Spleen (tissue), 11 donors: ENCODE measurements around the gene PTHLH. TPM values are rescaled to one million over a fixed set of nuclear protein-coding genes. Genes with fewer than 3 reads are reported as not detected.

Source experiments
- DNase-seq: peaks from one replicate; pipeline ENCODE4 v3.0.0-alpha.2; 2020
- H3K27ac ChIP-seq, 8 donors: fragments of 200-600 bp; sonication (generic) in 7 of 8; 1 replicate in 4 of 8; 2 replicates in 4 of 8; pipeline versions ENCODE4 v1.5.0 to v1.8.0; 2016 to 2021; ENCODE audit warnings: inconsistent platforms in 4 of 8, mild to moderate bottlenecking in 4 of 8, moderate library complexity in 1 of 8
- H3K27me3 ChIP-seq, 7 donors: fragments of 200-600 bp; sonication (generic) in 6 of 7; replicated peaks in 1 of 7; 1 replicate in 4 of 7; 2 replicates in 3 of 7; pipeline versions ENCODE4 v1.5.0 to v1.8.0; 2016 to 2021; ENCODE audit warnings: inconsistent platforms in 3 of 7, mild to moderate bottlenecking in 1 of 7
- H3K36me3 ChIP-seq, 6 donors: fragments of 200-600 bp; sonication (generic) in 5 of 6; 1 replicate in 4 of 6; 2 replicates in 2 of 6; pipeline versions ENCODE4 v1.5.0 to v1.8.0; 2016 to 2021; ENCODE audit warnings: inconsistent platforms in 2 of 6
- H3K4me1 ChIP-seq, 6 donors: fragments of 200-600 bp; sonication (generic) in 5 of 6; 1 replicate in 3 of 6; 2 replicates in 3 of 6; pipeline versions ENCODE4 v1.5.0 to v1.8.0; 2016 to 2021; ENCODE audit warnings: inconsistent platforms in 3 of 6
- H3K4me3 ChIP-seq, 8 donors: fragments of 200-600 bp; sonication (generic) in 7 of 8; 1 replicate in 4 of 8; 2 replicates in 4 of 8; pipeline versions ENCODE4 v1.5.0 to v1.8.0; 2016 to 2021; ENCODE audit warnings: inconsistent platforms in 4 of 8, mild to moderate bottlenecking in 4 of 8, moderate library complexity in 2 of 8
- H3K9me3 ChIP-seq, 8 donors: fragments of 200-600 bp; sonication (generic) in 7 of 8; 1 replicate in 4 of 8; 2 replicates in 4 of 8; pipeline versions ENCODE4 v1.5.0 to v1.8.0; 2016 to 2021; ENCODE audit warnings: inconsistent platforms in 4 of 8
- CTCF ChIP-seq, 11 experiments: fragments of 200-600 bp in 7 of 11; fragments of 450-650 bp in 4 of 11; sonication (generic) in 4 of 11; IDR thresholded peaks in 8 of 11; conservative IDR thresholded peaks in 3 of 11; 1 replicate in 7 of 11; 2 replicates in 4 of 11; pipeline versions ENCODE4 v1.4.0 to v1.8.0; 2016 to 2021; ENCODE audit warnings: antibody characterized with exemption in 11 of 11, inconsistent platforms in 4 of 11, mild to moderate bottlenecking in 1 of 11
- POLR2A ChIP-seq, 3 donors: fragments of 450-650 bp; IDR thresholded peaks; one replicate each; pipeline ENCODE4 v1.5.1; 2017; ENCODE audit warnings: antibody characterized with exemption in 3 of 3, mild to moderate bottlenecking in 1 of 3
- POLR2AphosphoS5 ChIP-seq, 3 donors: sonication (generic); formaldehyde crosslinking; IDR thresholded peaks; one replicate each; pipeline ENCODE4 v1.5.1; 2017; ENCODE audit warnings: antibody characterized with exemption in 3 of 3
- WGBS, 5 donors: extraction: QIAGEN DNeasy Blood & Tissue Kit in 3 of 5; methylation state at CpG; one replicate each; pipeline versions ENCODE4 v1.1.5 to v1.1.7; 2013 to 2018; 5-methylcytosine and 5-hydroxymethylcytosine counted together
- intact Hi-C: fragments of 100-400 bp; cut with DNase I; formaldehyde crosslinking; loops from one replicate; pipeline ENCODE4 v1.15.0; 2023; ENCODE audit warnings: low total_unique reads
- polyA plus RNA-seq, 3 donors: library from polyadenylated mRNA; stranded (reverse); fragments of 200-250 nt; gene quantifications; one replicate each; pipeline ENCODE4 v1.2.1, GENCODE V29; 2013
- total RNA-seq, 7 donors: library from RNA; depleted of rRNA in 3 of 7; stranded (reverse); fragments of >200 nt in 3 of 7; fragmentation: NEBNext Ultra II Directional in 4 of 7; extraction: Animal tissue kit (Norgen Biotek cat#: 25700) in 4 of 7; gene quantifications; one replicate each; pipeline versions ENCODE4 v1.1.0 to v1.2.1, GENCODE V29; 2016 to 2021
- donor health status: healthy with polysubstance abuse.
- donor health status: DM: no; HTN: no; CAD: no; lungs with moderate emphysema.
- donor health status: DM: no; HTN: no; CAD: no.
- donor health status: Bipolar disorder and iron deficiency.
- donor health status: healthy.
- donor health status: DM: no; HTN: no; CAD: no.
- donor health status: DM: yes; HTN: yes; CAD: no.

Gene PTHLH
- total and polyA plus RNA-seq, 10 donors = 0.30 to 3.2 (median 1.8) TPM; not detected in 1

- WGBS, 5 donors = 3 to 8% (median 5%) methylated on average over 26 to 38 of the region's 38 CpGs
- Histone ChIP-seq H3K4me1 (peaks cover 6 to 37% (median 25%) of the 10 kb centered on the region in 6 donors), H3K27me3 (peaks cover 0 to 95% (median 72%) of the 10 kb centered on the region in 7 donors), H3K36me3 (no peaks in the 10 kb centered on the region), H3K9me3 (no peaks in the 10 kb centered on the region), H3K27ac (peak overlapping the region in 5 of 8 donors; percentile 32 to 65 (median 53)), H3K4me3 (peak overlapping the region; percentile 21 to 70 (median 42))
- intact Hi-C loops = no loop called here
- peak; percentile 74 for DNase-seq
- TF ChIP-seq POLR2AphosphoS5 (IDR thresholded peaks at IDR 0.05) (peak in 1 of 3 donors; percentile 37), CTCF (IDR thresholded peaks at IDR 0.05 in 8 of 11, conservative IDR thresholded peaks at IDR 0.05 in 3 of 11) (no peak), POLR2A (IDR thresholded peaks at IDR 0.05) (no peak)
Observed at GRCh38 chr12:27968972-27969623, 3.4 kb downstream of the PTHLH start.

- TF ChIP-seq CTCF (IDR thresholded peaks at IDR 0.05 in 8 of 11, conservative IDR thresholded peaks at IDR 0.05 in 3 of 11) = no peak
- TF ChIP-seq POLR2A (IDR thresholded peaks at IDR 0.05) = no peak
- no peak for TF ChIP-seq POLR2AphosphoS5 (IDR thresholded peaks at IDR 0.05)
- Histone ChIP-seq H3K4me1 (peaks cover 6 to 37% (median 25%) of the 10 kb centered on the region in 6 donors), H3K4me3 (no peak overlapping the region), H3K27ac (no peak overlapping the region), H3K9me3 (no peaks in the 10 kb centered on the region), H3K36me3 (no peaks in the 10 kb centered on the region), H3K27me3 (peaks cover 0 to 94% (median 69%) of the 10 kb centered on the region in 7 donors)
- DNase-seq = no peak
- WGBS, 5 donors = 39 to 56% (median 45%) methylated on average over 2 of the region's 2 CpGs
- intact Hi-C loops = no loop called here
Observed at GRCh38 chr12:27967551-27968054, 4.9 kb downstream of the PTHLH start.

GRCh38 chr12:27966870-27967269 lies 5.7 kb downstream of the PTHLH start:
- Histone ChIP-seq H3K4me3 (no peak overlapping the region), H3K4me1 (peaks cover 6 to 37% (median 25%) of the 10 kb centered on the region in 6 donors), H3K9me3 (no peaks in the 10 kb centered on the region), H3K36me3 (no peaks in the 10 kb centered on the region), H3K27ac (no peak overlapping the region), H3K27me3 (peaks cover 0 to 89% (median 61%) of the 10 kb centered on the region in 7 donors)
- TF ChIP-seq POLR2AphosphoS5 (IDR thresholded peaks at IDR 0.05) (no peak), CTCF (IDR thresholded peaks at IDR 0.05 in 8 of 11, conservative IDR thresholded peaks at IDR 0.05 in 3 of 11) (no peak), POLR2A (IDR thresholded peaks at IDR 0.05) (no peak)
- no peak for DNase-seq
- intact Hi-C loops = no loop called here
- WGBS, 5 donors = 38 to 51% (median 48%) methylated on average over 2 of the region's 2 CpGs

- intact Hi-C loops = no loop called here
- no peak for DNase-seq
- Histone ChIP-seq H3K27ac (no peak overlapping the region), H3K4me1 (peaks cover 6 to 29% (median 22%) of the 10 kb centered on the region in 6 donors), H3K27me3 (peaks cover 0 to 80% (median 55%) of the 10 kb centered on the region in 7 donors), H3K36me3 (no peaks in the 10 kb centered on the region), H3K9me3 (no peaks in the 10 kb centered on the region), H3K4me3 (no peak overlapping the region)
- TF ChIP-seq POLR2A (IDR thresholded peaks at IDR 0.05) (no peak), POLR2AphosphoS5 (IDR thresholded peaks at IDR 0.05) (no peak), CTCF (IDR thresholded peaks at IDR 0.05 in 8 of 11, conservative IDR thresholded peaks at IDR 0.05 in 3 of 11) (no peak)
- WGBS, 5 donors = 68 to 84% (median 78%) methylated on average over 2 of the region's 2 CpGs
Observed at GRCh38 chr12:27965966-27966365, 6.6 kb downstream of the PTHLH start.
